GM18508 (cell line): Measurements from ENCODE around the gene PSMB2.
A peak's percentile ranks its signal among the peaks of the same experiment; 100 is the strongest.

Source experiments
- ATAC-seq: cut with Tn5 transposase; IDR thresholded peaks from one replicate; pipeline ENCODE4 v1.9.1; 2021; ENCODE audit warnings: moderate number of reproducible peaks; ENCODE audit not compliant: insufficient read depth, unreplicated experiment

PSMB2 gene

DNA sequence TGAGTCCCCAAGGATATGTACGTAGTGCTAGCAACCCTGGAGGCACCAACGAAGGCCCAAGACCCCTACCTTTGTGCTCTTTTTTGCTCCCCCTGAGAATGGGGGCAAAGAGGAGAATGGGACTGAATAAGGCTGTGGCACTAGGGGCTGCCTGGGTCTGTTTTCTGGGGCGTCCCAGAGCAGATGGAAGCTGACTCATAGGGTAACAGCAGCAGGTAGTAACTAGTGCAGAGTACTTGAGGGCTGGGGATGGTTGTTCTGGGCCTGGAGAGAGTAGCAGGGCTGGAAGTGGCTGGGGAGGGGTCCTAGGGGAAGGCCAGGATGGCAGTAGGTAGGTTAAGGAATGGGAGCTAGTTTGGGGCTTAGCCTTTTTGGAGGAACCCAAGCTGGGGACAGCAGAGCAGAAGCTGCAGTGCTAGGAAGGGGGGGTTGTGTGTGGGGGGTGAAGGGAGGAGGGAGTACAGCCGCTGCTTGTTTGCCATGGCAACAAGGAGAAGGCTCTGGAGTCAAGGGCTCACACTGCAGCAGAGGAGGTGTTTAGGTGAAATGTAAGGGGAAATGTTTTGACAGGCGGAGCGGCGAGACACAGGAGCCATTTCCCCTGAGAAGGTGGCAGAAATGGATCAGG is 81.9 kb downstream of the PSMB2 start:
- no peak for ATAC-seq

- ATAC-seq = no peak
These were observed 82.7 kb downstream of the PSMB2 start for GRCh38 chr1:35558374-35559316.

DNA sequence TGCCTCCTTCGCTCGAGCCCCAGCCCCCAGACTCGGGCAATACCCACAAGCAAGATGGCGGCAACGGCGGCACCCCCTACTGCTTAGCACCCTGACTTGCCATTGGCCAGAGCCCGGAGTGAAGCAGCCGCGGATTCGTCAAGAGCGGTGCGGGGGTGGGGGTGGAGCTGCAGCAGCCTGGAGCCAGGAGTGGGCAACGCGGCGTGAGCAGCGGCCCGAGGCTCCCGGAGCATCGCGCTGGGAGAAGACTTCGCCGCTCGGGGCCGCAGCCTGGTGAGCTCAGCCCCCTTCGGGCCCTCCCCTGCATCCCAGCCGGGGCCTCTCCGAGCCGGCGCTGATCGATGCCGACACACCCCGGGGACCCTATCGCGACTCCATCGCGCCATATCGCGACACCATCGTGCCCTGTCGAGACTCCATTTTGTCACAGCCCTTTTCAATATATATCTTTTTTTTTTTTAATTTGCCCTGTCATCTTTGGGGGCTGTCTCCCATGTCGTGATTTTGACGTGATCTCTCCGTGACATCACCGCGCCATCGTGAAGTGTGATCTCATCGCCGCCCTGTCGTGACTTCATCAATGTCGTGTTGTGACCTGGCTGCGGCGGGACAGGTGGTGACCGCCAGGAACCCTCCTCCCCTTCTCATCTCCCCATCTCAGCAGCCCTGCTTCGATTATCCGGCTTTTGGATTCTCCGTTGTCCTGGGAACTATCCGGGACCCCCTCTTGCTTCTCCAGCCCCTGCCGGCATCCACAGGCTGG is 83.5 kb downstream of the PSMB2 start, which contains the start of gene NCDN:
TSS of gene NCDN (plus strand) at position 189 of the 763 bp plus-strand sequence. CDS start at position 581, 392 bp downstream.
- ATAC-seq = peak; percentile 48

GRCh38 chr1:35557118-35557610 is 84.2 kb downstream of the PSMB2 start, which contains the start of gene KIAA0319L:
TSS of gene KIAA0319L (minus strand) at chr1:35557403. CDS start at chr1:35554491, 2,912 bp downstream.
- peak; percentile 38 for ATAC-seq

DNA sequence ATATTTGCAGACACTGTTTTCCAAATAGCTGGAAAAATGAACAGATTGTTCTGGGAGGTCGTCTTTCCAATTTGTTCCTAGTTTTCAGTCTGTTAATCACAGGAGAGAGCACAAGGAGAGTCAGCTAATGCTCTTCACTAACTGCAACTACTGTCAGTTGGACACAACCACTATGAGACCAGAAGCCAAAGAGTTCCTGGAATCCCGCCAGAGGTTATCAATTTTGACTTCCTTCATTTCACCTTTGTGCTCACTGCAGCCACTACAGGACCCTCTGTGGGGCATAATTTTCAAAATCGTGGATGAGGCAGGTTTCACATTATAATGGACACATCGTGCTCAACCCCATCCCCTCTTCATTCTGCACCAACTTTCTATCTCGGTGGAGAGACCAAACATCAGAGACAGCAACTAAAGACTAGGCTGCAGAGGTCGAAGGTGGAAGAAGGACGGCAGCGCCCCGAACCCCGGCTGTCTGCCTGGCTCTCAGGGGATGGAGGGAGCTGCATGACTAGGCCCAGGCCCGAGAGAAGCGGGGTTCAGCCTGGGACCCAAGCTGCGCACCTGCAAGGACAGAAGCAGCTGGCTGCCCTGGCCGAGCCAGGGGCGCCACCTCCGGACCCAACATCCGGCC is 84.7 kb downstream of the PSMB2 start:
- ATAC-seq = no peak

- ATAC-seq = no peak
These were observed 85.5 kb downstream of the PSMB2 start for GRCh38 chr1:35555601-35556477.

GRCh38 chr1:35555212-35555584 is 86.1 kb downstream of the PSMB2 start:
- no peak for ATAC-seq

- no peak for ATAC-seq
These were observed 86.8 kb downstream of the PSMB2 start for GRCh38 chr1:35554266-35555211.

GRCh38 chr1:35553851-35554250 is 87.5 kb downstream of the PSMB2 start:
- no peak for ATAC-seq
